IMR-90 (cell line): ENCODE measurements around the gene A1BG. TPM values are rescaled to one million over a fixed set of nuclear protein-coding genes. Genes with fewer than 3 reads are reported as not detected.

Experiments used
- ATAC-seq: fragments of 200-7000 bp; cut with Tn5 transposase; 2 replicates; pipeline ENCODE4 v1.9.1; 2020; ENCODE audit warnings: low read depth, mild to moderate bottlenecking, moderate library complexity
- BruUV-seq: library from RNA; stranded (reverse); fragments of 400-500 nt; replicated peaks from 2 replicates; lab custom pipeline; 2021; lab: Mats Ljungman, UMichigan
- CTCF ChIA-PET: fragments of 300-600 bp; formaldehyde crosslinking; extraction: SDS; loops from one replicate; lab custom pipeline; 2021; ENCODE audit warnings: antibody characterized with exemption; lab: Yijun Ruan, JAX
- POLR2A ChIA-PET: fragments of 300-600 bp; sonication (Branson Sonifier 250); formaldehyde crosslinking; loops from one replicate; lab custom pipeline; 2022; ENCODE audit warnings: antibody characterized with exemption; ENCODE audit not compliant: unreplicated experiment; lab: Charles Lee
- DNase-seq: peaks from one replicate; pipeline ENCODE4 v3.0.0; 2013
- H2AFZ ChIP-seq: replicated peaks from 2 replicates; pipeline ENCODE3; 2013; ENCODE audit warnings: low read length, mild to moderate bottlenecking; ENCODE audit not compliant: poor library complexity
- H2AK5ac ChIP-seq: 2 replicates; pipeline ENCODE4 v1.6.1; 2013; ENCODE audit warnings: low read depth, low read length, inconsistent platforms
- H2AK9ac ChIP-seq: replicated peaks from 2 replicates; pipeline ENCODE3; 2013; ENCODE audit warnings: mild to moderate bottlenecking, low read depth, low read length, moderate library complexity; ENCODE audit not compliant: poor library complexity
- H2BK120ac ChIP-seq: 2 replicates; pipeline ENCODE4 v1.6.1; 2013; ENCODE audit warnings: low read depth, low read length, inconsistent platforms
- H2BK15ac ChIP-seq: 3 replicates; pipeline ENCODE4 v1.6.1; 2013; ENCODE audit warnings: low read depth, low read length, inconsistent platforms
- H2BK20ac ChIP-seq: 2 replicates; pipeline ENCODE4 v1.6.1; 2013; ENCODE audit warnings: low read depth, mild to moderate bottlenecking, inconsistent platforms, low read length, moderate library complexity
- H2BK5ac ChIP-seq: 2 replicates; pipeline ENCODE4 v1.6.1; 2013; ENCODE audit warnings: mild to moderate bottlenecking, low read depth, low read length, inconsistent platforms; ENCODE audit not compliant: poor library complexity, severe bottlenecking
- H3K14ac ChIP-seq: replicated peaks from 2 replicates; pipeline ENCODE4 v1.6.1; 2013; ENCODE audit warnings: low read depth, low read length, inconsistent platforms
- H3K18ac ChIP-seq: 2 replicates; pipeline ENCODE4 v1.6.1; 2013; ENCODE audit warnings: low read depth, low read length, control low read depth
- H3K23ac ChIP-seq: 2 replicates; pipeline ENCODE4 v1.6.1; 2013; ENCODE audit warnings: low read depth, low read length, inconsistent platforms
- H3K27ac ChIP-seq: 2 replicates; pipeline ENCODE4 v1.5.1; 2013; ENCODE audit warnings: mild to moderate bottlenecking, control low read depth, low read length; ENCODE audit not compliant: insufficient read depth
- H3K27me3 ChIP-seq: 2 replicates; pipeline ENCODE4 v1.6.1; 2013; ENCODE audit warnings: low read length; ENCODE audit not compliant: control insufficient read depth, insufficient read depth
- H3K36me3 ChIP-seq: 2 replicates; pipeline ENCODE4 v1.6.1; 2013; ENCODE audit warnings: low read length, mixed read lengths; ENCODE audit not compliant: control insufficient read depth, insufficient read depth
- H3K4ac ChIP-seq: 2 replicates; pipeline ENCODE4 v1.6.1; 2013; ENCODE audit warnings: low read depth, low read length, inconsistent platforms
- H3K4me1 ChIP-seq: 2 replicates; pipeline ENCODE4 v1.6.1; 2013; ENCODE audit warnings: low read length, mixed read lengths; ENCODE audit not compliant: control insufficient read depth, insufficient read depth
- H3K4me2 ChIP-seq: 2 replicates; pipeline ENCODE4 v1.6.1; 2013; ENCODE audit warnings: low read depth, mild to moderate bottlenecking, control low read depth, low read length, moderate library complexity
- H3K4me3 ChIP-seq: 2 replicates; pipeline ENCODE4 v1.5.1; 2013; ENCODE audit warnings: low read depth, mild to moderate bottlenecking, control low read depth, low read length, moderate library complexity; ENCODE audit not compliant: insufficient read depth
- H3K56ac ChIP-seq: 2 replicates; pipeline ENCODE4 v1.6.1; 2013; ENCODE audit warnings: low read length, inconsistent platforms; ENCODE audit not compliant: insufficient read depth; ENCODE audit errors: extremely low read depth
- H3K79me1 ChIP-seq, 2 experiments: 2 replicates each; pipeline ENCODE4 v1.6.1; 2013; ENCODE audit warnings: low read length in 2 of 2, inconsistent platforms in 1 of 2, low read depth in 1 of 2
- H3K9ac ChIP-seq: 2 replicates; pipeline ENCODE4 v1.6.1; 2013; ENCODE audit warnings: low read depth, low read length, control low read depth
- H3K9me1 ChIP-seq: 2 replicates; pipeline ENCODE4 v1.6.1; 2013; ENCODE audit warnings: low read length, inconsistent platforms; ENCODE audit not compliant: insufficient read depth
- H3K9me3 ChIP-seq: 2 replicates; pipeline ENCODE4 v1.6.1; 2013; ENCODE audit warnings: low read length; ENCODE audit not compliant: control insufficient read depth, insufficient read depth
- H4K20me1 ChIP-seq: 2 replicates; pipeline ENCODE4 v1.6.1; 2013; ENCODE audit warnings: low read length, inconsistent platforms; ENCODE audit not compliant: insufficient read depth
- H4K5ac ChIP-seq: 2 replicates; pipeline ENCODE4 v1.6.1; 2013; ENCODE audit warnings: mild to moderate bottlenecking, low read depth, low read length, control low read depth
- H4K8ac ChIP-seq, 2 experiments: 2 replicates each; pipeline ENCODE4 v1.6.1; 2013; ENCODE audit warnings: low read depth in 2 of 2, low read length in 2 of 2, control low read depth in 1 of 2, inconsistent platforms in 1 of 2
- H4K91ac ChIP-seq: 2 replicates; pipeline ENCODE4 v1.6.1; 2013; ENCODE audit warnings: low read depth, low read length, inconsistent platforms; ENCODE audit not compliant: insufficient read depth
- BHLHE40 ChIP-seq: fragments of 150-350 bp; IDR thresholded peaks from 2 replicates; pipeline ENCODE4 v1.6.1; 2016; ENCODE audit warnings: mild to moderate bottlenecking, low read depth, low read length
- CHD1 ChIP-seq: IDR thresholded peaks from 2 replicates; pipeline ENCODE4 v1.6.1; 2012; ENCODE audit warnings: low read depth, low read length, improper control_type of control experiment
- MAZ ChIP-seq: IDR thresholded peaks from 2 replicates; pipeline ENCODE4 v1.6.1; 2012; ENCODE audit warnings: low read depth, mild to moderate bottlenecking, low read length, improper control_type of control experiment, moderate library complexity, borderline replicate concordance
- POLR2A ChIP-seq: IDR thresholded peaks from 2 replicates; pipeline ENCODE4 v1.6.1; 2012; ENCODE audit warnings: mild to moderate bottlenecking, low read depth, low read length
- WGBS, 2 experiments: methylation state at CpG; one replicate each; pipeline versions ENCODE4 v1.1.5 to v1.1.7; 2013; ENCODE audit warnings: missing lambda C conversion rate in 2 of 2; ENCODE audit not compliant: insufficient read length in 1 of 2; ENCODE audit errors: extremely low coverage in 2 of 2; 5-methylcytosine and 5-hydroxymethylcytosine counted together
- dilution Hi-C: fragments of 300-500 bp; cut with HindIII; formaldehyde crosslinking; loops from one replicate; pipeline ENCODE4 v1.14.3; 2018; ENCODE audit warnings: low sequenced_read_pairs; ENCODE audit not compliant: unreplicated experiment
- in situ Hi-C: fragments of 300-500 bp; cut with MboI; formaldehyde crosslinking; loops from 3 replicates; pipeline ENCODE4 v1.14.3; 2019; ENCODE audit warnings: low sequenced_read_pairs, inconsistent platforms, mixed read lengths
- intact Hi-C: fragments of 100-400 bp; cut with micrococcal nuclease; formaldehyde crosslinking; loops from 2 replicates; pipeline ENCODE4 v1.10.0; 2022
- polyA plus RNA-seq, 3 experiments: library from polyadenylated mRNA; depleted of rRNA; stranded (reverse); fragments of >200 nt; gene quantifications; 2 replicates each; pipeline ENCODE4 v1.2.3, GENCODE V29; 2012; ENCODE audit warnings: low replicate concordance in 1 of 3
- total RNA-seq: library from RNA; depleted of rRNA; stranded (reverse); fragments of >200 nt; gene quantifications from 2 replicates; pipeline ENCODE4 v1.2.3, GENCODE V29; 2012

Gene A1BG
- total and polyA plus RNA-seq, 2 of the 4 experiments (the other 2 are of a cell fraction) = 4.5 to 54.5 TPM

- TF ChIP-seq MAZ (peak; percentile 49; the same call in 1 of the 2 replicates), CHD1 (no peak)
These were observed 9.1 kb upstream of the A1BG start, which contains the start of gene ZNF497 (continued) for GRCh38 chr19:58362272-58362994.

GRCh38 chr19:58361900-58362271 is 8.6 kb upstream of the A1BG start:
- no peaks in the 10 kb centered on the region for H3K36me3 ChIP-seq
- peak overlapping the region; percentile 80 for H2BK5ac ChIP-seq
- intact Hi-C loops = no loop called here
- H2AFZ ChIP-seq = peak overlapping the region; percentile 100
- peaks cover 4% of the 10 kb centered on the region for H3K27me3 ChIP-seq
- peak overlapping the region; percentile 99 for H2AK9ac ChIP-seq
- POLR2A ChIA-PET = interaction anchor here (0.9 to 1.3 kb wide), 3 partner anchors 12 to 18 kb away, joined by 3 to 5 read pairs (median 4); no protein-coding TSS in a partner anchor
- peak overlapping the region; percentile 93 for H4K5ac ChIP-seq
- peak overlapping the region; percentile 94 for H3K56ac ChIP-seq
- 0% methylated on average over 9 of the region's 28 CpGs; no CpG with 5 or more reads in 1 of the 2 experiments for WGBS, 2 experiments
- H3K4ac ChIP-seq = peak overlapping the region; percentile 91
- H4K8ac ChIP-seq = peak overlapping the region; percentile 99
- CTCF ChIA-PET = interaction anchor here (0.6 kb wide), 1 partner anchor 34 kb away, joined by 3 read pairs; no protein-coding TSS in a partner anchor
- no peak overlapping the region for H2BK20ac ChIP-seq
- peak overlapping the region; percentile 95 for H2AK5ac ChIP-seq
- peak overlapping the region; percentile 59 for H3K4me3 ChIP-seq
- in situ Hi-C loops = no loop called here
- H3K23ac ChIP-seq = peak overlapping the region; percentile 87; the same call in 1 of the 2 replicates
- peak overlapping the region; percentile 55; the same call in 1 of the 2 replicates for H3K18ac ChIP-seq
- H3K14ac ChIP-seq = peak overlapping the region; percentile 99
- peaks cover 3% of the 10 kb centered on the region; the same call in 1 of the 2 replicates for H3K9me1 ChIP-seq
- no peaks in the 10 kb centered on the region for H4K20me1 ChIP-seq
- H3K4me1 ChIP-seq = peaks cover 5% of the 10 kb centered on the region
- peaks cover 0 to 3% of the 10 kb centered on the region in 2 experiments; a peak in 2 of 4 replicates for H3K79me1 ChIP-seq
- dilution Hi-C loops = no loop called here
- peak overlapping the region; percentile 83 for H3K4me2 ChIP-seq
- peak overlapping the region; percentile 88 for H3K9ac ChIP-seq
- no TSS peak for BruUV-seq
- H4K91ac ChIP-seq = peak overlapping the region; percentile 95
- H2BK15ac ChIP-seq = no peak overlapping the region; the same call in 2 of the 3 replicates
- DNase-seq = peak; percentile 47
- H3K27ac ChIP-seq = peak overlapping the region; percentile 88
- peak overlapping the region; percentile 32 for H2BK120ac ChIP-seq
- peak; percentile 24 for ATAC-seq
- no peaks in the 10 kb centered on the region for H3K9me3 ChIP-seq
- TF ChIP-seq POLR2A (no peak), BHLHE40 (peak; percentile 46; the same call in 1 of the 2 replicates)
